CD14-positive monocyte (primary cell): ENCODE measurements around the gene THBS2. TPM values are rescaled to one million over a fixed set of nuclear protein-coding genes. Genes with fewer than 3 reads are reported as not detected.
A peak's percentile ranks its signal among the peaks of the same experiment; 100 is the strongest.

Experiments used
- DNase-seq, 3 donors: peaks; one replicate each; pipeline ENCODE4 v3.0.0-alpha.2; 2011 to 2022
- H2AFZ ChIP-seq: 2 replicates; pipeline ENCODE4 v1.6.0; 2012; ENCODE audit warnings: mild to moderate bottlenecking, low read depth, low read length, inconsistent platforms; ENCODE audit not compliant: insufficient read depth, poor library complexity, severe bottlenecking
- H3K27ac ChIP-seq, 2 donors: 1 replicate in 1 of 2; 2 replicates in 1 of 2; pipeline ENCODE4 v1.5.1; 2012 to 2013; ENCODE audit warnings: low read length in 2 of 2, control low read depth in 1 of 2, inconsistent platforms in 1 of 2, low read depth in 1 of 2, mild to moderate bottlenecking in 1 of 2
- H3K27me3 ChIP-seq, 2 donors: one replicate each; pipeline versions ENCODE4 v1.6.0 to v1.6.1; 2011 to 2013; ENCODE audit warnings: low read length in 2 of 2; ENCODE audit not compliant: control insufficient read depth in 2 of 2, insufficient read depth in 2 of 2
- H3K36me3 ChIP-seq, 2 donors: replicated peaks in 1 of 2; 1 replicate in 1 of 2; 2 replicates in 1 of 2; pipeline versions ENCODE4 v1.5.1 to v1.6.1; 2012 to 2013; ENCODE audit warnings: low read length in 2 of 2, control low read depth in 1 of 2, inconsistent platforms in 1 of 2, mild to moderate bottlenecking in 1 of 2; ENCODE audit not compliant: insufficient read depth in 2 of 2, control insufficient read depth in 1 of 2
- H3K4me1 ChIP-seq, 2 donors: 1 replicate in 1 of 2; 2 replicates in 1 of 2; pipeline versions ENCODE4 v1.5.1 to v1.6.1; 2012 to 2013; ENCODE audit warnings: low read length in 2 of 2, control low read depth in 1 of 2, inconsistent platforms in 1 of 2, mild to moderate bottlenecking in 1 of 2, moderate library complexity in 1 of 2; ENCODE audit not compliant: insufficient read depth in 2 of 2, control insufficient read depth in 1 of 2
- H3K4me2 ChIP-seq: replicated peaks from 2 replicates; pipeline ENCODE3; 2012; ENCODE audit warnings: low read length, moderate library complexity, mild to moderate bottlenecking; ENCODE audit not compliant: poor library complexity, severe bottlenecking; ENCODE audit errors: extremely low read depth
- H3K4me3 ChIP-seq, 3 experiments: fragments of 200-600 bp in 1 of 3; sonication (generic) in 1 of 3; replicated peaks in 1 of 3; 1 replicate in 2 of 3; 2 replicates in 1 of 3; pipeline ENCODE4 v1.5.1; 2011 to 2013; ENCODE audit warnings: low read length in 3 of 3, mild to moderate bottlenecking in 3 of 3, control low read depth in 2 of 3, low read depth in 2 of 3, inconsistent platforms in 1 of 3, moderate library complexity in 1 of 3
- H3K79me2 ChIP-seq: 2 replicates; pipeline ENCODE4 v1.6.0; 2012; ENCODE audit warnings: mild to moderate bottlenecking, control low read depth, inconsistent platforms, low read length, moderate library complexity; ENCODE audit not compliant: insufficient read depth
- H3K9ac ChIP-seq: 2 replicates; pipeline ENCODE4 v1.6.0; 2017; ENCODE audit warnings: low read length, mild to moderate bottlenecking; ENCODE audit not compliant: insufficient read depth, poor library complexity, severe bottlenecking
- H3K9me3 ChIP-seq, 2 donors: replicated peaks in 1 of 2; 1 replicate in 1 of 2; 2 replicates in 1 of 2; pipeline versions ENCODE4 v1.5.1 to v1.6.1; 2012 to 2013; ENCODE audit warnings: low read length in 2 of 2, control low read depth in 1 of 2; ENCODE audit not compliant: control insufficient read depth in 1 of 2, insufficient read depth in 1 of 2
- H4K20me1 ChIP-seq: 2 replicates; pipeline ENCODE4 v1.6.0; 2012; ENCODE audit warnings: mild to moderate bottlenecking, low read length, control low read depth, moderate library complexity; ENCODE audit not compliant: insufficient read depth
- H3K27ac Mint-ChIP-seq, 7 donors: one replicate each; pipeline ENCODE4 v1.8.0; 2020; ENCODE audit warnings: mild to moderate bottlenecking in 7 of 7, mixed read lengths in 7 of 7, moderate library complexity in 6 of 7, inconsistent platforms in 2 of 7
- H3K27me3 Mint-ChIP-seq, 3 donors: one replicate each; pipeline ENCODE4 v1.8.0; 2021 to 2022; ENCODE audit warnings: low read depth in 3 of 3, mild to moderate bottlenecking in 3 of 3, mixed read lengths in 3 of 3, moderate library complexity in 3 of 3, inconsistent platforms in 1 of 3
- H3K36me3 Mint-ChIP-seq, 2 donors: one replicate each; pipeline ENCODE4 v1.8.0; 2020; ENCODE audit warnings: mixed read lengths in 2 of 2, inconsistent platforms in 1 of 2, mild to moderate bottlenecking in 1 of 2
- H3K4me1 Mint-ChIP-seq: one replicate; pipeline ENCODE4 v1.8.0; 2020; ENCODE audit warnings: mild to moderate bottlenecking, mixed read lengths
- H3K4me3 Mint-ChIP-seq, 2 donors: one replicate each; pipeline ENCODE4 v1.8.0; 2020; ENCODE audit warnings: mild to moderate bottlenecking in 2 of 2, mixed read lengths in 2 of 2, moderate library complexity in 1 of 2
- H3K9me3 Mint-ChIP-seq, 7 donors: one replicate each; pipeline ENCODE4 v1.8.0; 2020 to 2022; ENCODE audit warnings: mixed read lengths in 7 of 7, mild to moderate bottlenecking in 6 of 7, moderate library complexity in 6 of 7, inconsistent platforms in 2 of 7
- CTCF ChIP-seq: fragments of 200-600 bp; IDR thresholded peaks from one replicate; pipeline ENCODE4 v1.8.0; 2022; ENCODE audit warnings: antibody characterized with exemption, mild to moderate bottlenecking
- WGBS: methylation state at CpG from one replicate; pipeline ENCODE4 v1.1.5; 2013; ENCODE audit warnings: missing lambda C conversion rate; ENCODE audit not compliant: insufficient coverage; 5-methylcytosine and 5-hydroxymethylcytosine counted together
- intact Hi-C, 2 donors: fragments of 100-400 bp; cut with micrococcal nuclease; formaldehyde crosslinking; loops; one replicate each; pipeline versions ENCODE4 v1.15.0 to v1.15.1; 2023
- polyA plus RNA-seq, 3 donors: library from polyadenylated mRNA; depleted of rRNA in 1 of 3; unstranded in 2 of 3; stranded (reverse) in 1 of 3; fragments of 300-500 nt in 2 of 3; fragments of >200 nt in 1 of 3; fragmentation: Illumina TruSeq in 2 of 3; gene quantifications; 1 replicate in 2 of 3; 2 replicates in 1 of 3; pipeline ENCODE4 v1.2.3, GENCODE V29; 2012 to 2021

The THBS2 gene
- polyA plus RNA-seq, 3 donors: 0.01 to 0.03 TPM; not detected in 1

GRCh38 chr6:169173532-169174268, 79.9 kb downstream of the THBS2 start:
- Histone ChIP-seq H3K4me1 (no peaks in the 10 kb centered on the region), H4K20me1 (no peaks in the 10 kb centered on the region), H3K27ac (no peak overlapping the region), H3K9ac (no peak overlapping the region), H3K9me3 (no peaks in the 10 kb centered on the region), H2AFZ (no peak overlapping the region), H3K4me2 (no peak overlapping the region), H3K79me2 (no peaks in the 10 kb centered on the region), H3K4me3 (no peak overlapping the region), H3K27me3 (no peaks in the 10 kb centered on the region), H3K36me3 (no peaks in the 10 kb centered on the region)
- peaks cover 5% of the 10 kb centered on the region for H3K4me1 Mint-ChIP-seq
- 91% methylated on average over 20 of the region's 25 CpGs for WGBS
- H3K9me3 Mint-ChIP-seq: peaks cover 0 to 16% (median 1%) of the 10 kb centered on the region in 7 donors
- H3K27ac Mint-ChIP-seq: peak overlapping the region in 1 of 7 donors; percentile 26
- H3K36me3 Mint-ChIP-seq: no peaks in the 10 kb centered on the region
- no peak overlapping the region for H3K4me3 Mint-ChIP-seq
- peaks cover 2 to 8% (median 2%) of the 10 kb centered on the region in 3 donors for H3K27me3 Mint-ChIP-seq
- DNase-seq: no peak
- no peak for TF ChIP-seq CTCF
- intact Hi-C loops: no loop called here

GRCh38 chr6:169172946-169173345, 80.7 kb downstream of the THBS2 start:
- Histone ChIP-seq H2AFZ (no peak overlapping the region), H3K4me1 (no peaks in the 10 kb centered on the region), H3K36me3 (no peaks in the 10 kb centered on the region), H3K27me3 (no peaks in the 10 kb centered on the region), H3K79me2 (no peaks in the 10 kb centered on the region), H3K4me2 (no peak overlapping the region), H3K9me3 (no peaks in the 10 kb centered on the region), H3K9ac (no peak overlapping the region), H3K27ac (no peak overlapping the region), H4K20me1 (no peaks in the 10 kb centered on the region), H3K4me3 (no peak overlapping the region)
- no peak for TF ChIP-seq CTCF
- no peak for DNase-seq
- intact Hi-C loops: no loop called here
- Mint-ChIP-seq H3K27me3 (peaks cover 2 to 8% (median 2%) of the 10 kb centered on the region in 3 donors), H3K4me1 (peaks cover 5% of the 10 kb centered on the region), H3K27ac (no peak overlapping the region), H3K9me3 (peaks cover 0 to 16% (median 1%) of the 10 kb centered on the region in 7 donors), H3K36me3 (no peaks in the 10 kb centered on the region), H3K4me3 (no peak overlapping the region)
- WGBS: 84% methylated on average over 5 of the region's 9 CpGs
